Endothelial cell of umbilical vein (primary cell): ENCODE data around the gene SLC22A15. TPM values are rescaled to one million over a fixed set of nuclear protein-coding genes. Genes with fewer than 3 reads are reported as not detected.

ENCODE experiments used
- BruUV-seq: library from RNA; stranded (reverse); fragments of 400-500 nt; replicated peaks from 2 replicates; lab custom pipeline; 2021; lab: Mats Ljungman, UMichigan
- CTCF ChIA-PET: fragments of 300-600, 350-600 bp; sonication (Branson Sonifier 250); formaldehyde crosslinking; loops from one replicate; lab custom pipeline; 2021; ENCODE audit warnings: antibody characterized with exemption, inconsistent platforms; lab: Charles Lee
- POLR2A ChIA-PET: fragments of 300-600, 350-600 bp; sonication (Branson Sonifier 250); formaldehyde crosslinking; loops from one replicate; lab custom pipeline; 2021; ENCODE audit warnings: antibody characterized with exemption, inconsistent platforms; lab: Charles Lee
- DNase-seq: peaks from one replicate; pipeline ENCODE4 v3.0.0-alpha.2; 2011; ENCODE audit warnings: low read depth, low spot score
- FAIRE-seq: peaks from 2 replicates; lab custom pipeline; 2011; peaks lifted over from hg19 to GRCh38; lab: Jason Lieb, UNC
- H2AFZ ChIP-seq: 2 replicates; pipeline ENCODE4 v1.6.0; 2012; ENCODE audit warnings: low read depth, low read length, control low read depth, inconsistent platforms
- H3K27ac ChIP-seq: 2 replicates; pipeline ENCODE4 v1.5.1; 2011; ENCODE audit warnings: low read depth, mild to moderate bottlenecking, control low read depth, low read length, moderate library complexity; ENCODE audit not compliant: insufficient read depth
- H3K27me3 ChIP-seq, 2 experiments: 2 replicates each; pipeline versions ENCODE4 v1.6.0 to v1.6.1; 2011; ENCODE audit warnings: low read length in 2 of 2, mixed read lengths in 1 of 2; ENCODE audit not compliant: control insufficient read depth in 2 of 2, insufficient read depth in 2 of 2
- H3K36me3 ChIP-seq, 2 experiments: 2 replicates in 1 of 2; 3 replicates in 1 of 2; pipeline ENCODE4 v1.5.1; 2011; ENCODE audit warnings: low read length in 2 of 2, mild to moderate bottlenecking in 1 of 2, moderate library complexity in 1 of 2; ENCODE audit not compliant: control insufficient read depth in 2 of 2, insufficient read depth in 2 of 2; ENCODE audit errors: extremely low read depth in 1 of 2
- H3K4me1 ChIP-seq: 3 replicates; pipeline ENCODE4 v1.5.1; 2011; ENCODE audit warnings: mild to moderate bottlenecking, low read length; ENCODE audit not compliant: control insufficient read depth, insufficient read depth; ENCODE audit errors: extremely low read depth
- H3K4me2 ChIP-seq: 2 replicates; pipeline ENCODE4 v1.6.1; 2011; ENCODE audit warnings: low read length, control low read depth, mixed read lengths; ENCODE audit not compliant: insufficient read depth
- H3K4me3 ChIP-seq, 3 experiments: fragments of 200-600 bp in 1 of 3; sonication (generic), shearing (Covaris generic) in 1 of 3; replicated peaks in 1 of 3; 2 replicates each; pipeline ENCODE4 v1.5.1; 2011 to 2016; ENCODE audit warnings: control low read depth in 3 of 3, low read length in 3 of 3, mild to moderate bottlenecking in 2 of 3, inconsistent platforms in 1 of 3, low read depth in 1 of 3, moderate library complexity in 1 of 3; ENCODE audit not compliant: insufficient read depth in 1 of 3
- H3K79me2 ChIP-seq: 2 replicates; pipeline ENCODE4 v1.6.0; 2012; ENCODE audit warnings: low read length, inconsistent platforms; ENCODE audit not compliant: control insufficient read depth, insufficient read depth
- H3K9ac ChIP-seq: replicated peaks from 2 replicates; pipeline ENCODE3; 2011; ENCODE audit warnings: low read length, control low read depth; ENCODE audit not compliant: insufficient read depth; ENCODE audit errors: extremely low read depth
- H3K9me1 ChIP-seq: replicated peaks from 3 replicates; pipeline ENCODE4 v1.6.0; 2011; ENCODE audit warnings: mild to moderate bottlenecking, low read length; ENCODE audit not compliant: control insufficient read depth, insufficient read depth; ENCODE audit errors: extremely low read depth
- H3K9me3 ChIP-seq: replicated peaks from 2 replicates; pipeline ENCODE4 v1.5.1; 2012; ENCODE audit warnings: low read length, inconsistent platforms; ENCODE audit not compliant: control insufficient read depth, insufficient read depth
- H4K20me1 ChIP-seq: replicated peaks from 2 replicates; pipeline ENCODE3; 2011; ENCODE audit warnings: mild to moderate bottlenecking, low read length; ENCODE audit not compliant: control insufficient read depth, insufficient read depth; ENCODE audit errors: extremely low read depth
- EZH2 ChIP-seq: IDR thresholded peaks from 2 replicates; pipeline ENCODE4 v1.6.1; 2012; ENCODE audit warnings: borderline replicate concordance, low read depth, mild to moderate bottlenecking, moderate library complexity, low read length, inconsistent platforms; ENCODE audit not compliant: severe bottlenecking
- FOS ChIP-seq: IDR thresholded peaks from 2 replicates; pipeline ENCODE4 v1.6.1; 2011; ENCODE audit warnings: mild to moderate bottlenecking, low read length, moderate library complexity, borderline replicate concordance; ENCODE audit not compliant: insufficient read depth
- GATA2 ChIP-seq: IDR thresholded peaks from 2 replicates; pipeline ENCODE4 v1.7.0; 2011; ENCODE audit warnings: low read depth, mild to moderate bottlenecking, moderate library complexity, mixed read lengths, low read length; ENCODE audit not compliant: insufficient read length, insufficient read depth
- JUN ChIP-seq: IDR thresholded peaks from 2 replicates; pipeline ENCODE4 v1.6.1; 2011; ENCODE audit warnings: borderline replicate concordance, low read depth; ENCODE audit not compliant: insufficient read length, insufficient read depth
- MYC ChIP-seq: IDR thresholded peaks from one replicate; pipeline ENCODE4 v1.6.1; 2011; ENCODE audit warnings: mild to moderate bottlenecking, low read depth, low read length
- POLR2A ChIP-seq: IDR thresholded peaks from 2 replicates; pipeline ENCODE4 v1.6.1; 2012; ENCODE audit warnings: low read depth, mild to moderate bottlenecking, control low read depth, low read length
- POLR2AphosphoS5 ChIP-seq: IDR thresholded peaks from 2 replicates; pipeline ENCODE4 v1.6.1; 2012; ENCODE audit warnings: low read depth, mild to moderate bottlenecking, control low read depth, low read length, moderate library complexity; ENCODE audit not compliant: insufficient read depth
- dilution Hi-C: fragments of 300-500 bp; cut with MboI; formaldehyde crosslinking; loops from one replicate; pipeline ENCODE4 v1.15.0; 2019; ENCODE audit warnings: low sequenced_read_pairs; ENCODE audit not compliant: extremely low pct_ligation_motif_present
- intact Hi-C: fragments of 100-400 bp; cut with micrococcal nuclease; formaldehyde crosslinking; loops from one replicate; pipeline ENCODE4 v1.10.0; 2022
- polyA plus RNA-seq, 4 experiments: library from polyadenylated mRNA; depleted of rRNA in 3 of 4; stranded (reverse) in 3 of 4; unstranded in 1 of 4; fragments of >200 nt; gene quantifications; 2 replicates each; pipeline versions ENCODE4 v1.2.1 to v1.2.3, GENCODE V29; 2011 to 2012; ENCODE audit warnings: missing spikeins in 1 of 4
- total RNA-seq: library from RNA; stranded (reverse); gene quantifications from 2 replicates; pipeline ENCODE4 v1.2.3, GENCODE V29; 2021
- TF ChIP-seq, protein P1 (sequence below), 2 donors: IDR thresholded peaks; 1 replicate in 1 of 2; 2 replicates in 1 of 2; pipeline ENCODE4 v1.5.1; 2011; ENCODE audit warnings: low read length in 2 of 2, mild to moderate bottlenecking in 2 of 2, moderate library complexity in 2 of 2, control low read depth in 1 of 2, inconsistent platforms in 1 of 2, low read depth in 1 of 2; ENCODE audit not compliant: insufficient read depth in 1 of 2; ENCODE audit errors: extremely low read depth in 1 of 2
- TF ChIP-seq, protein P2 (sequence below): IDR thresholded peaks from 2 replicates; pipeline ENCODE4 v1.6.1; 2011; ENCODE audit not compliant: insufficient read depth, insufficient read length

SLC22A15 gene
- total and polyA plus RNA-seq, 2 donors (not counting 3 experiments of a cell fraction or from before 2014, with no cell fraction given) = 0.44 TPM; not detected in 1

DNA sequence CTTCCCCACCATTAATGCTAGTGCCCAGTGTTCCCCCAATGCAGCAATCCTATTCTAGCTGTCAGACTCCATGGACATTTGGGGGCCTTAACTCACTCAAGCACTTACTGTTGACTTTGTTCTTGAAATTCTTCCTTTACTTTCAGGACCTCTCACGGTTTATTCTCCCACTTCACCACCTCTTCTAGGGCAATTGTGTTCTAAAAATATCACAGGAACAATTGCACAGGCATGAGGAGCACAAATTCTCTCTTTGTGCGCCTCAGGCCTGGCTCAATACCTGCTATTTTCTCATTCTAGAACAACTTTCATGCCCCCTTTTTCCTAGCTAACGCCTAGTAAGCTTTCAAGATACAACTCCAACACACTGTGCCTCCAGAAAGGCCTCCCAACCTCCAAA lies 142.2 kb downstream of the SLC22A15 start:
- H3K9me1 ChIP-seq = no peaks in the 10 kb centered on the region
- no peaks in the 10 kb centered on the region for H3K36me3 ChIP-seq
- TF ChIP-seq, protein P1, sequence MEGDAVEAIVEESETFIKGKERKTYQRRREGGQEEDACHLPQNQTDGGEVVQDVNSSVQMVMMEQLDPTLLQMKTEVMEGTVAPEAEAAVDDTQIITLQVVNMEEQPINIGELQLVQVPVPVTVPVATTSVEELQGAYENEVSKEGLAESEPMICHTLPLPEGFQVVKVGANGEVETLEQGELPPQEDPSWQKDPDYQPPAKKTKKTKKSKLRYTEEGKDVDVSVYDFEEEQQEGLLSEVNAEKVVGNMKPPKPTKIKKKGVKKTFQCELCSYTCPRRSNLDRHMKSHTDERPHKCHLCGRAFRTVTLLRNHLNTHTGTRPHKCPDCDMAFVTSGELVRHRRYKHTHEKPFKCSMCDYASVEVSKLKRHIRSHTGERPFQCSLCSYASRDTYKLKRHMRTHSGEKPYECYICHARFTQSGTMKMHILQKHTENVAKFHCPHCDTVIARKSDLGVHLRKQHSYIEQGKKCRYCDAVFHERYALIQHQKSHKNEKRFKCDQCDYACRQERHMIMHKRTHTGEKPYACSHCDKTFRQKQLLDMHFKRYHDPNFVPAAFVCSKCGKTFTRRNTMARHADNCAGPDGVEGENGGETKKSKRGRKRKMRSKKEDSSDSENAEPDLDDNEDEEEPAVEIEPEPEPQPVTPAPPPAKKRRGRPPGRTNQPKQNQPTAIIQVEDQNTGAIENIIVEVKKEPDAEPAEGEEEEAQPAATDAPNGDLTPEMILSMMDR (IDR thresholded peaks at IDR 0.05; ENCODE audit: extremely low read depth in 1 of 2, insufficient read depth in 1 of 2, low read depth in 1 of 2, low read length in 2 of 2) = no peak
- no peak for TF ChIP-seq POLR2A
- TF ChIP-seq MYC = no peak
- no peak for TF ChIP-seq EZH2
- TF ChIP-seq JUN = no peak
- TF ChIP-seq FOS = no peak
- TF ChIP-seq, protein P2, sequence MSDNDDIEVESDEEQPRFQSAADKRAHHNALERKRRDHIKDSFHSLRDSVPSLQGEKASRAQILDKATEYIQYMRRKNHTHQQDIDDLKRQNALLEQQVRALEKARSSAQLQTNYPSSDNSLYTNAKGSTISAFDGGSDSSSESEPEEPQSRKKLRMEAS = no peak
- no peak for TF ChIP-seq POLR2AphosphoS5
- TF ChIP-seq GATA2 = no peak
- H3K9me3 ChIP-seq = no peaks in the 10 kb centered on the region
- FAIRE-seq = no peak
- H3K79me2 ChIP-seq = no peaks in the 10 kb centered on the region
- H3K27me3 ChIP-seq = peaks cover 0 to 1% of the 10 kb centered on the region in 2 experiments
- H3K4me2 ChIP-seq = no peak overlapping the region
- H3K27ac ChIP-seq = no peak overlapping the region
- H4K20me1 ChIP-seq = no peaks in the 10 kb centered on the region
- POLR2A ChIA-PET = interaction anchor here (0.7 kb wide), 1 partner anchor 15 kb away, joined by 3 read pairs; no protein-coding TSS in a partner anchor
- no peak overlapping the region for H2AFZ ChIP-seq
- no peak for DNase-seq
- dilution Hi-C loops (no loop called here), intact Hi-C loops (no loop called here)
- H3K9ac ChIP-seq = no peak overlapping the region
- no peaks in the 10 kb centered on the region for H3K4me1 ChIP-seq
- H3K4me3 ChIP-seq = no peak overlapping the region
- CTCF ChIA-PET = no interaction called here
- BruUV-seq = no TSS peak

Other genes with a start within 250 kb of the SLC22A15 start
- gene CASQ2, start 207.8 kb upstream of the SLC22A15 start, total RNA-seq = not detected in 2 replicates
- not detected in 2 replicates for gene CASQ2, start 207.8 kb upstream of the SLC22A15 start, polyA plus RNA-seq
- gene NHLH2, start 135.4 kb upstream of the SLC22A15 start, total RNA-seq = not detected in 2 replicates
- gene NHLH2, start 135.4 kb upstream of the SLC22A15 start, polyA plus RNA-seq = not detected in 2 replicates
- not detected in 2 replicates for gene MAB21L3, start 134.9 kb downstream of the SLC22A15 start, total RNA-seq
- not detected in 2 replicates for gene MAB21L3, start 134.9 kb downstream of the SLC22A15 start, polyA plus RNA-seq